Epithelial cell of esophagus (primary cell): Measurements from ENCODE around the gene RIMBP3C.
"Not testable (repeated sequence)": the region's sequence is repeated elsewhere in the genome, so short reads cannot be mapped to it uniquely, and the experiment has no call there.

Experiments used
- DNase-seq: peaks from one replicate; pipeline ENCODE4 v3.0.0; 2010; ENCODE audit warnings: low read depth
- H3K4me3 ChIP-seq: 2 replicates; pipeline ENCODE4 v1.5.1; 2011; ENCODE audit warnings: mild to moderate bottlenecking, low read length, control low read depth
- TF ChIP-seq, protein P1 (sequence below): IDR thresholded peaks from 2 replicates; pipeline ENCODE4 v1.5.1; 2011; ENCODE audit warnings: low read depth, mild to moderate bottlenecking, low read length, control low read depth, inconsistent platforms; ENCODE audit not compliant: insufficient read depth; ENCODE audit errors: missing control alignments

RIMBP3C gene

DNA sequence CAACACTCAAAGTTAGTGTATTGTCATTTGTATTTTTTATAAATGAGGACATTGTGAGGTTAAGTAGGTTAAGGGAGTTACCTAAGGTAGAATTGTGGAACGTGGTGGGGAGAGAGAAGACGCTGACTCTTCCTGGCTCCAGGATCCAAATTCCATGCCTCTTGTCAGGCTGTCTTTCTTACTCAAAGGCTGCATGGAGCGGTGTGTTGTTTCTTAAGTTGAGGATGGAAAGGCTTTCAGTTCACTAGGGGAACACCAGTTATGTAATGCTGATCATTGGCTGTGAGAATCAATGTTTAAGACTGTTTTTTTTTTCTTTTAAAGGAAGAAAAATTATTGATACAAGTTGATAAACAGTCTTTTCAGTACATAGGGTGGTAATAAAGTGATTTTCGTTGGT is 19.1 kb upstream of the RIMBP3C start:
- TF ChIP-seq, protein P1, sequence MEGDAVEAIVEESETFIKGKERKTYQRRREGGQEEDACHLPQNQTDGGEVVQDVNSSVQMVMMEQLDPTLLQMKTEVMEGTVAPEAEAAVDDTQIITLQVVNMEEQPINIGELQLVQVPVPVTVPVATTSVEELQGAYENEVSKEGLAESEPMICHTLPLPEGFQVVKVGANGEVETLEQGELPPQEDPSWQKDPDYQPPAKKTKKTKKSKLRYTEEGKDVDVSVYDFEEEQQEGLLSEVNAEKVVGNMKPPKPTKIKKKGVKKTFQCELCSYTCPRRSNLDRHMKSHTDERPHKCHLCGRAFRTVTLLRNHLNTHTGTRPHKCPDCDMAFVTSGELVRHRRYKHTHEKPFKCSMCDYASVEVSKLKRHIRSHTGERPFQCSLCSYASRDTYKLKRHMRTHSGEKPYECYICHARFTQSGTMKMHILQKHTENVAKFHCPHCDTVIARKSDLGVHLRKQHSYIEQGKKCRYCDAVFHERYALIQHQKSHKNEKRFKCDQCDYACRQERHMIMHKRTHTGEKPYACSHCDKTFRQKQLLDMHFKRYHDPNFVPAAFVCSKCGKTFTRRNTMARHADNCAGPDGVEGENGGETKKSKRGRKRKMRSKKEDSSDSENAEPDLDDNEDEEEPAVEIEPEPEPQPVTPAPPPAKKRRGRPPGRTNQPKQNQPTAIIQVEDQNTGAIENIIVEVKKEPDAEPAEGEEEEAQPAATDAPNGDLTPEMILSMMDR: no peak
- H3K4me3 ChIP-seq: no peak overlapping the region
- no peak for DNase-seq

DNA sequence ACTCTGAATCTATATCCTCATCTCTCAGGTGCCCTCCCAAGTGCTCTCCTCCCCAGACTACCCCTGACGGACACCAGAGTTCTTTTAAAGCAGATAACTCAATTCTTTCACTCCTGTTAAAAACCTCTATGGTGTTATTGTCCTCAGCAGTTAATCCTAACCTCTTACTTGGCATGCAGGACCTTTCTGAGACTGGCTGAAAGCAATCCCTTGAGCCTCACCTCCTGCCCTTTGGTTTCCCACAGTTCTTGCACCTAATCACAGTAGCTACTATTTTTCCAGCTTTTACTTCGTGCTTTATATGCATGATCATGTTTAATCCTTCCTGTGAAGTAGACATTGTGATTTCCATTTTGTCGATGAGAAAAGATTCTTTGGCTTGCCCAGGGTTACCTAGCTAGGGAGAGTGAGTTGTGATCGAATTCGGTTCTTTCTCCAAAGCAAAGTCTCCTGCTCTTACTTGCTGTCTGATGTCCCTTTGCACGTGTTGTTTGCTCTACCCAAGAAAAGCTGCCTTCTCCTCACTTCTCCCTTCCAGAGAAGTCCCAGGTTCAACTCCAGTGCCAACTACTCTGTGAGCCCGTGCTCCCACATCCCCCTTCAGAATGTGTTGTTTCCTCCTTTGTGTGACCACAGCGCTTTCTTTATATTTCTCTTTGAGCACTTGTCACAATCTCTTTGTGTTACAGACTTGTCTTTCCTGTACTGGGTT is 18.4 kb upstream of the RIMBP3C start:
- no peak for DNase-seq
- peak overlapping the region; percentile 92 for H3K4me3 ChIP-seq
- TF ChIP-seq, protein P1: no peak

DNA sequence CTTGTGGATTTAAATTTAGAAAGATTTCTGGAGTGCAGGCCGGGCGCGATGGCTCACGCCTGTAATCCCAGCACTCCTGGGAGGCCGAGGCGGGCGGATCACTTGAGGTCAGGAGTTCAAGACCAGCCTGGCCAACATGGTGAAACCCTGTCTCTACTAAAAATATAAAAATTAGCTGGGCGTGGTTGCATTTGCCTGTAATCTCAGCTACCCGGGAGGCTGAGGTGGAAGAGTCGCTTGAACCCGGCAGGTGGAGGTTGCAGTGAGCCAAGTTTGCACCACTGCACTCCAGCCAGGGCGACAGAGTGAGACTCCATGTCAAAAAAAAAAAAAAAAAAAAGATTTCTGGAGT is 17.8 kb upstream of the RIMBP3C start:
- DNase-seq: not testable (repeated sequence)
- H3K4me3 ChIP-seq: peak overlapping the region; percentile 92

DNA sequence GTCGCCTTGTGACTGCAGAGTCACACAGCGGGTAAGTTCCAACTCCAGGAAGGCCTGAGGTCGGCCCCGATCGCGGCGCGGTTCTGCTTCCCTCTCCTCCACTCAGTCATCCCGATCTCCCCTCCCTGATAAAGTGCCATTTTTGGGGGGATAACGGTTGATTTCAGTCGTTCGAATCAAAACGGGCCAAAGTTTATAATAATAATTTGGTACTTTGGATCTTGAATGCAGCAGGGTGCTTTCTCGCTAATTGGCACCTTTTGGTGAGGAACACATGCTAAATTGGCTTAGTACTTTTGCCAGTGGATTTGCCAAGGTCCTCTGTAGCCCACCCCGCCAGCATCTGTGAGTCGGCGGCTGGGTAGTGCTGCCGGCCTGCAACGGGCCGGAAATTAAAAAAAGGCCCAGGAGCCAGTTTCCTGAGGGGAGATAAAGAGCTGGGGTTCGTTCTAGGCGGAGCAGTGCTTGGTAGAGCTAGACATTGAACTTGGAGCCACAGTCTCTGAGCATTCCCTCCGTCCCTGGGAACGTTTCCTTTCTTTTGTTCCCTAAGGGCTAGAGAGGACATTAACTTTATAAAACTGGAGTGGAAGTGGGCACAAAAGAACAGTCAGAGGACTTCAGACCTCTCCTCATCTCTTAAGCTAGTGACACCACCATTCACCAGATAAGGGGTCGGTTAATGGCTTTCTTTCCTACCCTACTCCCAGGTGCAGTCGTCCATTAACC is 17.2 kb upstream of the RIMBP3C start:
- DNase-seq: no peak
- H3K4me3 ChIP-seq: peak overlapping the region; percentile 92
- TF ChIP-seq, protein P1: no peak

DNA sequence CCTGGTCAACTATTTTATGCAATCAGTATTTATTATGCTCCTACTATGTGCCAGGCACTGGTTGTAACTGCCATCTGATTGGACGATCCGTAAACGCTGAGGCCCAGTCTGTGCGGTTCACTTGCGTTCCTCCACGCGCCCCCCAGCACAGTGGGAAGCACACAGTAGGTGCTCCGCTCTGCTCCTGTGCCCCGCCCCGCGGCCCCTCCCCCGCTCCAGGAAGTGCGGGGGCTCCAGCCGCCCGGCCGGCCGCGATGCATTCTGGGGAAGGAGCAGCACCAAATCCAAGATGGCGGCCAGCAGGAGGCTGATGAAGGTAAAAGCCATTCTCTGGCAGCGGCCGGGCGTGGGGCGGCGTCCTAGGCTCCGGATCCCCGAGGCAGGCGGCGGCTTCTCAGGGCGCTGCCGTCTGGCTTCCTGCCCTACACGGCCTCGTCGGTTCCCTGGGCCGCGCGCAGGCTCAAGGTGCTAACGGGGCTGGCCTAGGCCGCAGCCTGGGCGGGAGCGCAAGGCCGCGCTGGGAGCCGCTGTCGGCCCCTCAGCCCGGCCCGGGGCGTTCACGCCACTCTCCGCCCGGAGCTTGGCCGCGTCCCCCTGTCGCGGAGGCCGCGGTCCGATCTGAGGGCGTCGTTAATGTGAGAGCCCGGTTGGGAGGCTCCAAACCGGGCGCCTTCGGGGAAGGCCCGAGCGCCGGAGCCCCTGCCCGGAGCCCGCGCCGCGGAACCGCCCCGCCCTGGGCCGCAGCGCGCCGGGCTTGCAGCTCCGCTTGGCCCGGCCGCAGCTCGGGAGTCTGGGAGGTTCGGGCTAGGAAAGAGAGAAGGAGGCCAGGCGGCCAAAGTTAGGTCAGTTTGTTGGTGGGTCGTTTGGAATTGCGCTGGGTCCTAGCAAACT is 16.4 kb upstream of the RIMBP3C start, which contains the start of gene UBE2L3:
UBE2L3 (plus strand) TSS at position 259 of the 891 bp plus-strand sequence; CDS start at position 290, 31 bp downstream.
- peak within 1 kb of the TSS; percentile 92 for H3K4me3 ChIP-seq
- DNase-seq: peak; percentile 80
- TF ChIP-seq, protein P1: no peak

DNA sequence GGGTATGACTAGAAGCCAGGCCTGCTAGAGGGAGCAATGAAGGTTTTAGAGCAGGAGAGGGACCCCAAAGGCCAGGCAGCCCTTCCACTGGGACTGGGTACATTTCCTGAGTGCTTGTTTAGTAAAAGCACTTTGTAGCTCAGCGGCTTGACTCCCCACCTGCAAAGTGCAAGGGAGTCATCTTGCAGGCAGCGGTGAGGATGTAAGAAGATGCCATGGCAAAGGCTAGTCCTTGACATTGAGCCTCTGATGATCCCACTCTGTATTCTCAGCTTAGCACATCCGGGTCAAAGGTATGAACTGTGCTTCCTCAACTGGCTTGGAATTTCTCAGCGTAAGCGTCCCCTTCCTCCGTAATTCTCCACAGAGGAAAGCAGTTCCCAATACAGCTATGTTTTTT is 13.2 kb upstream of the RIMBP3C start:
- no peak overlapping the region for H3K4me3 ChIP-seq
- TF ChIP-seq, protein P1: no peak
- no peak for DNase-seq

DNA sequence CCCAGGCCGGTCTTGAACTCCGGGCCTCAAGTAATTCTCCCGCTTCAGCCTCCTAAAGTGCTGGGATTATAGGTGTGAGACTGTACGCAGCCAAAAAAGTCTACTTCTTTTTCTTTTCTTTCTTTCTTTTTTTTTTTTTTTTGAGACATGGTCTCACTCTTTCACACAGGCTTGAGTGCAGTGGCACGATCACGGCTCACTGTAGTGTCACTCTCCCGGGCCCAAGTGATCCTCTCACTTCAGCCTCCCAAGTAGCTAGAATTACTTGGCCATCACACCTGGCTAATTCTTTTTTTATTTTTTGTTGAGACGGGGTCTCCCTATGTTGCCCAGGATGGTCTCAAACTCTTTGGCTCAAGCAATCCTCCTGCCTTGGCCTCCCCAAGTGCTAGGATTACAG is 12.7 kb upstream of the RIMBP3C start:
- H3K4me3 ChIP-seq: no peak overlapping the region
- no peak for DNase-seq
- TF ChIP-seq, protein P1: no peak

DNA sequence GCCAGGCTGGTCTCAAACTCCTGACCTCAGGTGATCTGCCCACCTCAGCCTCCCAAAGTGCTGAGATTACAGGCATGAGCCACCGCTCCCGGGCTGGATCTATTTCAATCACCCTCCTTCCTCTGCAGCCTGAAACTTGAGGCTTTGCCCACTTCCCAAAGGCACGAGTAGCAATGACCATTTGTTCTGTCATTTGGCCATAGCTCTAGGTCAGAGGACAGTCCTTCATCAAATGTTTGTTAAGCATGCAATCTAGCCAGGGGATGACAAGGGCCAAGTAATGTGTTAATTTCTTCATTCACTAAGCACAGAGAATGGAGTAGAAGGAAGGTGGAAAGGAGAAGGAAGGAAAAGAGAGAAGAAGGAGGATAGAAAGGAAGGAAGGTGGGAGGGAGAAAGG is 9.4 kb upstream of the RIMBP3C start:
- not testable (repeated sequence) for H3K4me3 ChIP-seq

DNA sequence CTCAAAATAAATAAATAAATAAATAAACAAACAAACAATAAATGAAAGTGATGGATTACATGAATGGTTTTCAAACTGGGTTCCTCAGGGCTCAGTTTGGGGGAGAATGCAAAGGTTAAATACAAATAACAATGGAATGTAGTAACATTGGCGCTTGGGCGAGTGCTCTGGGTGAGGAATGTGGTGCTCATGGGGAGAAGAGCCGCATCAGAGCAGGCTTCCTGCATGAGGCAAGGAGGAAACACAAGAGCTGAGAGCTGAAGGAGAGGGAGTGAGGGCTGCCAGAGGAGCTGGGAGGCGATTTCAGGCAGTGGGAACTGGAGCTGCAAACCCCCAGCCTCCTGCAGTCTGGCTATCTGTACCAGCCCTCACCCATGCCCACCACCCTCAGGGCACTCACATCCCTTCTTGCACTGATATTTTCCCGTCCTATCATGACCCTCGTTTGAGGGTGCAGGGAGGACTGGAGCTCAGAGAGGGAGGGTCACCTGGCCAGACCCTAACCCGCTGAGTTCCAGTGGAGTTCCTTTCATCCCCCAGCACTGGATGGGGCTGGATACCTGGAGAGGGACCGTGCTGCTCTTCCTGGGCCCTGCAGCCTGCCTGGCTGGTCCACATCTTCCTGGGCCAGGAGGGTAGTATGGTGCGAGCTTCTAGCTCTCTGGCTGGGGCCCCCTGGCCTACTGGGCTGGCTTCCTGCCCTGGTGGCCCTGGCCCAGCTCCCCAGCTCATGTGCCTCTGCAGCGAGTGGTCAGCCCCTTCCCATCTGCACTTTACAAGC is 8.3 kb upstream of the RIMBP3C start:
- not testable (repeated sequence) for DNase-seq, H3K4me3 ChIP-seq

More for the DNA sequence above, 9.4 kb upstream of the RIMBP3C start:
- DNase-seq: not testable (repeated sequence)

DNA sequence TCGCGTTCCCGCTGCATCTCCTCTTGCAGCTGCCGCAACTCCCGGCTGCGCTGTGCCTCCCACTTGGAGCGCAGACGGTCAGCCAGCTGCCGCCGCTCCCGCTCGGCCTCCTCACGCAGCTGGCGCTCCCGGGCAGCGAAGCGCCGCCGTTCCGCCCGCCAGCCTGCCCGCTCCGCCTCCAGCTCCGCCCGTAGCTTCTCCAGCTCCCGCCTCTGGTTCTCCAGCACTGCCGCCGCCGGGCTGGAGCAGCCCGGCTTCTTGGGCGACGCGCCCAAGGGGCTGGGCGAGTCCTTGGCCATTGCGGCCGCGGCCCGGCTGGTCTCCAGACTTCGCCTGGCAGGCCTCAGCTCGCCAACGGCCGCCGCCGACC is 598 bp downstream of the RIMBP3C start:
- DNase-seq, H3K4me3 ChIP-seq: not testable (repeated sequence)
